PC-9 (cell line): Measurements from ENCODE around the gene RSPH10B2.
"Not testable (repeated sequence)": the region's sequence is repeated elsewhere in the genome, so short reads cannot be mapped to it uniquely, and the experiment has no call there.

Experiments
- EZH2 ChIP-seq: fragments of 200-600 bp; sonication (generic); IDR thresholded peaks from 2 replicates; pipeline ENCODE4 v1.8.0; 2017; ENCODE audit warnings: antibody characterized with exemption, low read depth
- TF ChIP-seq, protein P1 (sequence below): fragments of 200-600 bp; sonication (generic); conservative IDR thresholded peaks from 2 replicates; pipeline ENCODE4 v1.6.1; 2017; ENCODE audit warnings: mixed run types, antibody characterized with exemption, mild to moderate bottlenecking, moderate library complexity

DNA sequence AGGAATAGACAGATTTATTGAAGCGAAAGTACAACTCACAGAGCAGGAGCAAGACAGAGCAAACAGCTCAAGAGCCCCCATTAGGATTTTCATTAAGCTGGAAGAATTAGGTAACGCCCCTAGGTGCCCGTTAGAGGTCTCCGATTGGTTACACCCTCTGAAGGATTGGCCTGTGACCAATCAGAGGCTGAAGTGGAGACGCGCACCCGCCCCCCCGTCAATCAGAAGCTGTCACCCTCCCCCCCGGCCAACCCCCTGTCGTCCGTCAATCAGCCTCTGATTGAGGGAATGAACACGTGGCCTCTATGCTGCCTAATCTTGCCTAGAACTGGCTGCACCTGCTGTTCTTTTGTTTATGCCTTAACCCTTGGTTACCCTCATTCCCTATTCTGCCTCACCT is 73.3 kb downstream of the RSPH10B2 start:
- TF ChIP-seq, protein P1, sequence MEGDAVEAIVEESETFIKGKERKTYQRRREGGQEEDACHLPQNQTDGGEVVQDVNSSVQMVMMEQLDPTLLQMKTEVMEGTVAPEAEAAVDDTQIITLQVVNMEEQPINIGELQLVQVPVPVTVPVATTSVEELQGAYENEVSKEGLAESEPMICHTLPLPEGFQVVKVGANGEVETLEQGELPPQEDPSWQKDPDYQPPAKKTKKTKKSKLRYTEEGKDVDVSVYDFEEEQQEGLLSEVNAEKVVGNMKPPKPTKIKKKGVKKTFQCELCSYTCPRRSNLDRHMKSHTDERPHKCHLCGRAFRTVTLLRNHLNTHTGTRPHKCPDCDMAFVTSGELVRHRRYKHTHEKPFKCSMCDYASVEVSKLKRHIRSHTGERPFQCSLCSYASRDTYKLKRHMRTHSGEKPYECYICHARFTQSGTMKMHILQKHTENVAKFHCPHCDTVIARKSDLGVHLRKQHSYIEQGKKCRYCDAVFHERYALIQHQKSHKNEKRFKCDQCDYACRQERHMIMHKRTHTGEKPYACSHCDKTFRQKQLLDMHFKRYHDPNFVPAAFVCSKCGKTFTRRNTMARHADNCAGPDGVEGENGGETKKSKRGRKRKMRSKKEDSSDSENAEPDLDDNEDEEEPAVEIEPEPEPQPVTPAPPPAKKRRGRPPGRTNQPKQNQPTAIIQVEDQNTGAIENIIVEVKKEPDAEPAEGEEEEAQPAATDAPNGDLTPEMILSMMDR: not testable (repeated sequence)
- not testable (repeated sequence) for TF ChIP-seq EZH2
